ENCODE measurements around the gene AMIGO3.

The AMIGO3 gene

DNA sequence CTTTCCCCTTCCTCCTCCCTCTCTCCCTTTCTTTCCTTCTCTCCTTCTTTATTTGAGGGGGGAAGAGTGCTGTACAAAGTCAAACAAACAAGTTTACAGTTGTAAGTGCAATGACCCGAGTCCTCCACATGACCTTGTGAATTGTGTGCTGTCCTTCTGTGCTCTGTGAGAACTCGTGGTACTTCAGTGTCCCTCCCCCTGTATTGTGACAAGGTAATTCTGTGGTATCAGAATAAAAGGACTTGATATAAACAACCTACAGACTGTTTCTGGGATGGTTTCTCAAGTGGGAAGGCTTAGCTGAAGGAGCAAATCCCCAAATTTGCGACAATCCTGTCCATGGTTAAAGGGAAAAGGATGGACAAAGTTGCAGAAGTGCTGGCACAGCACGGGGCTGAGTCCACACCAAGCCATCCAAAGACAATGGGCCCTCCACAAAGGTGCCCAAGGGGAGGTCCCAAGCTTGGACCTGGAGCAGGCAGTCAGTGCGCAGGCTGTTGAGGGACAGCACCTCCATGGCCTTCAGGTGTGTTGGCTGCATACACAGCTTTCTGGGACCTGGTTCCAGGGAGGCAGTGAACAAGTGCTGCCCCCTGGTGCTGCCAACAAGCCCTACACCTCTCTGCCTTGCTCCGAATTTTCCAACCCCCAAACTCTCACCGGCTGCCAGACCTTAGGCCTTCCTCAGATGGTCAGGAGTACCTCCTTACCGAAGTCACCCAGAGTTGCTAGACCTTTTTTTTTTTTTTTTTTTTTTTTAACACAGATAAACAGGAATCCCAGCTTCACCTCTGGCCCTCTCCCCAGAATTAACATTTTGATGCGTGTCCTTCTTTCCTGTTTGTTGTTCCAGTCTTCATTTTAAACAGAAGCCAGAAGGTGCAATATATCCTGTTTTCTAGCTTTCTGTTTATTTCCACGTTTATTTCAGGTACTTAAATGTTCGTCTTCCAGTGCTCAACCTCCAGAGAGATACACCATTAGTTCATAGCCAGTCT, 47.9 kb downstream of the AMIGO3 start:
- peak; percentile 91 for TF ChIP-seq CTCF (IDR thresholded peaks at IDR 0.05; ENCODE audit: low read depth, low read length)
- no peak overlapping the region for H3K4me3 ChIP-seq (ENCODE audit: low read depth, low read length)

DNA sequence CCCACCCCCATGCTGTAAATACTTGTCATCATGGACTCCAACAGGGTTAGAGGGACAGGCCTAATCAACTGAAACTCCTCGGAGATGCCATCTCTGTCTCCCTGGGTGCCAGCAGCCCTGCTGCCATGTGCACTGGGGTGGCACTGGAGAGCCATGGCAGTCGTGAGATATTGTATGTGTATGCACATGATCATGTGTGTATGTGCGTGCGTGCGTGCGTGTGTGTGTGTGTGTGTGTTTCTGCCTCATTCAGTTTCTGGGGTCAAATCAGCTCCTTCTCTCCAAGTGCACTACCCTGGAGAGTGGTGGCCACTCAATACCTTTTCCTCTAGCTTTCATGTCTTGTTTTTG, 48.6 kb downstream of the AMIGO3 start:
- H3K4me3 ChIP-seq (ENCODE audit: low read depth, low read length) = no peak overlapping the region
- no peak for TF ChIP-seq CTCF (IDR thresholded peaks at IDR 0.05; ENCODE audit: low read depth, low read length)

DNA sequence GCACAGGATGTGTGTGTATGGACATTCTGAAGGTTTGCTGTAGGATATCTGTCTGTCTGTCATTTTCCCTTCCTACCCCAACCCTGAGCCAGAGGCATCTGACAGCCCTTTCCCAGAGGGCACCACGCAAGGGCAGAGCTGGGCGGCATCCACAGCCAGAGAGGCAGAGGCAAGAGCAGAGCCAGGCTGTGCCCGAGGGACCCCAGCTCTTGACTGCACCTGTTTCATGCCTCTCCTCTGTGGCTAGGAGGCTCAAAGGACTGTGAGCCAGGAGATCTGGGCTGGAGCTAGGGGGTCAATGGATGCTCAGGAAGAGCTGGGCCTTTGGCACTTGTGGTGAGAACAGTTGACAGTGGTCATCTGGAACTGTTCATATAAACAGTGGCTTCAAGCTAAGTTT, 50.1 kb downstream of the AMIGO3 start:
- no peak for TF ChIP-seq CTCF (IDR thresholded peaks at IDR 0.05; ENCODE audit: low read depth, low read length)
- no peak overlapping the region for H3K4me3 ChIP-seq (ENCODE audit: low read depth, low read length)

DNA sequence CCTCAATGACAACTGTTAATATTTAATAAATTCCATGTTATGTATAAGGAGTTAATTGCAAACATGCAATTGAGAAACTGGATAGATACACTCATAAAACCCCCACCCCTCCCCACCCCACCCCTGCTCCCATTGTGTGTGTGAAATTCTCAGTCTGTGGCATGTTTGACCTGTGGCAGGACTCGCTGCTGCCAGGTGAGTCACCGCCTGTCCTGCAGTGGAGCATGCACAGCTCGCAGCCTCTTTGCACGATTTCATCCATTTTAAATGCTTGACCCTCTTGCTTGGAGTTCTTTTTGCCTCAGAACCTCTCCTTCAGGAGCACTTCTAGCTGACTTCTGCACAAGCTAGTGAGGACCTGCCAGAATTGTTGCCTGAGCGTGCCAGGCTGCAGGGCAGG, 50.6 kb downstream of the AMIGO3 start:
- no peak for TF ChIP-seq CTCF (IDR thresholded peaks at IDR 0.05; ENCODE audit: low read depth, low read length)
- H3K4me3 ChIP-seq (ENCODE audit: low read depth, low read length) = no peak overlapping the region

DNA sequence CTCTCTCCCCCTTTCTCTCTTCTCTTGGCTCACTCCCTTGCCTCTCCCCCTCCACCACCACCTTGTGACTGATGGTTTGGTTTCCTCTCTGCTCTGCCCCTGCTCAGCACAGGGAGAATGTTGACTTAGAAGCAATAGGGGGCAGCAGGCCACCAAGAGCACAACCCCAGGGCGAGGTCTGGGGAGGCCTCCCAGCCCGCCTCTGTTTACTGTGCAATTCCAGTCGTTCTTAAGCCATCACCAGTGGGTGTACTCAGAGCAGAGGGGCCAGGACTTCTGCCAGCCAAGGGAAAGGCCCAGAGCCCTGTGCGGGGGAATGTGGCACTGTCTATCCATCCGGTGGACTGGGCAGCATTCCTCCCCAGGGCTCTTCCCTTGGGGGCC, 51.1 kb downstream of the AMIGO3 start:
- TF ChIP-seq CTCF (IDR thresholded peaks at IDR 0.05; ENCODE audit: low read depth, low read length) = no peak
- H3K4me3 ChIP-seq (ENCODE audit: low read depth, low read length) = no peak overlapping the region

DNA sequence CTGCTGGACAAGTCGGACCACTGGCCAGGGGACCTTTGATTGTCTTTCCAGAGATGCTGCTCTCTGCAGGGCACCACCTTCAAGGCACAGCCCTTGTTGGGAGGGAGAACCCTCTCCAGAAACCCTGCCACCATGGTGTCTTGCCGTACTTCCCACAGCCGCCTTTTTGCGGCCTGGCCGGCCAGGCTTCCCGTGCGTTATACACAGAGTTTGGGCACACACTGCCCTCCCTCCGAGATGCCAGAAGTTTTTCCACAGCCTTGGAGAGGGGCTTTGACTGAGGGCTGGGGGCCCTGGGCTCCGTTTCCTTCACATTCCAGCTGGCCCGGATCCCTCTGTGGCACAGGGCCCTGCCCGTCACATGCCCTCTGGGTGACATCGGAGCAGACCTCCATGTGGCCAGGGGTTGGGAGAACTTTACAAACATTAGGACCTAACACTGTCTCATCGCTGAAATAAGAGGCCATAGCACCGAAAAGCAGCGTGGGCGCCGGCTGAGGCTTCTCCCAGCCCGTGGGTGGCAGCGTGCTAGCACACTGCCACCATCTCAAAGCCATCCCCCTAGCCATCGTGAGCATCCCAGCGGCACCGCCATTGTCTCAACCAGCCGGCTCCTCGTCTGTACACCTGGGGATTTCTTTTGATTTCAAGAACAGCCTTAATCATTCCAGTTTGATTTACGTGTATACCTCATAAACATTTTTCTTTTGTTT, 51.6 kb downstream of the AMIGO3 start:
- H3K4me3 ChIP-seq (ENCODE audit: low read depth, low read length) = no peak overlapping the region
- no peak for TF ChIP-seq CTCF (IDR thresholded peaks at IDR 0.05; ENCODE audit: low read depth, low read length)

Data from WI38 (cell line).